Measurements from ENCODE around the gene UPK3BL1.
"Not testable (repeated sequence)": the region's sequence is repeated elsewhere in the genome, so short reads cannot be mapped to it uniquely, and the experiment has no call there.

UPK3BL1 gene

DNA sequence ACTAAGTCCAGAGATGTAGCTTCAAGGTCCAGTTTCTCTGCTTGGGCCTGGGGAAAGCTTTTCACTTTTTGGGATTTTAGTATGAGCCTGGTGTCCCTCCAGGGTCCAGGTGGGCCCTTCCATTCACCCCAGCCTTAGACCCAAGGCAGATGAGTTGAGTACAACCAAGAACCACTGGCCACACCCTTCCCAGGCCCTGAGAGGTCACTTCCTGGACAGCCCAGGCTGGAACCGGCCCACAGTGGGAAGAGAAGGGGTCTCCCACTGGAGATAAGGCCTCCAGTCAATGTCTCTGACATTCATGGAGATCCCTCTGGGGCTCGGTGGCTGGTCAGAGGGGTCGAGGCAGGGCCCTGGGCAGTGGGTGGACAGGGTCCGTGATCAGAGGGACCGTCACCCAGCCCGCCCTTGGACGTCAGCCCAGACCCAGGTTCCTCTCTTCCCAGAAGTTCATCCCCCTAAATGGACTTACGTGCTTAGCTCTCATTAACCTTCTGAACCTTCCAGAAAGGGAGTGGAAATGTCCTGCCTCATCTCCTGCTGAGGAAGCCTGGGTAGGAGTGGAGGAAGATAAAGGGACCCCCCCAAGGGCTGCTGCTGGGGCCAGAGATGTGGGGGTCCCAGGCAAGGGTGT, 15.2 kb downstream of the UPK3BL1 start:
- not testable (repeated sequence) for DNase-seq

DNA sequence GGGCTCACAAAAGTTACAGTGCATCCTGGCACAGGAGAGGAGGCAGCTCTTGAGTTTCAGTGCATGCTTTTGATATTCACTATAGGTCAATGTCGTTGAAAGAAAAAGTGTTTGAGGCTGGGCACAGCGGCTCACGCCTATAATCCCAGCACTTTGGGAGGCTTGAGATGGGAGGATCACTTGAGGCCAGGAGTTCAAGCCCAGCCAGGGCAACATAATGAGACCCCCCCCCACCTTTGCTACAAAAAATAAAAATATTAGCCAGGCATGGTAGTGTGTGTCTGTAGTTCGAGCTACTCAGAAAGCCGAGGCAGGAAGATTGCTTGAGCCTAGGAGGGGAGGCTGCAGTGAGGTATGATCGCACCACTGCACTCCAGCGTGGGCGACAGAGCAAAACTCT, 24.5 kb downstream of the UPK3BL1 start:
- DNase-seq = not testable (repeated sequence)

DNA sequence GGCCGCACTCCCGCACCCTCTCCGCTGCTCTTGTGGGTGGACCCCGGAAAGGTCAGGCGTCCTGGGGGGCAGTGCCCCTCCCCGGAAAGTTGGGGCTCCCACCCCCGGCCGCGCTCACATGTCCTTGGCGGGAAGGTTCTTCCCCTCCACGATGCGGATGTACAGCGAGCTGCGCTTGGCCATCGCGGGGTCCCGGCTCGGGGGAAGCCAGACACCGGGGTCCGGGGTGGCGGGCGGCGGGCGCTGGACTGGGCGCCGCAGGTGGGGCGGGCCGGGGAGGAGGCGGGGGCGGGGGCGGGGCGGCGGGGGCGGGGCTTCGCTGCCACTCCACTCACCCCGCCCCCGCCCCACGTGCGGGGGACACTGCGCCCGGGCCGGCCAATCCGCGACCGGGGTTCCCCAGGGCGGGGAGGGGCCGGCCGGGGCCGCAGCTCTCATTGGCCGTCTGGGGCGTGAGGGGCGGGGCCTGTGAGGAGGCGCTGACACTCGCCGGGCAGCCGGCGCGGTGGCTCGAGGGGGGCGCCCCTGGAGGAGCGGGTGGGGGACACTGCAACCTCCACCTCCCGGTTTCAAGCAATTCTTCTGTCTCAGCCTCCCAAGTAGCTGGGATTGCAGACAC, 26.0 kb downstream of the UPK3BL1 start, which contains the start of gene RASA4:
RASA4 (minus strand) TSS at position 250 of the 619 bp plus-strand sequence; CDS start at position 183, 67 bp downstream.
- DNase-seq = not testable (repeated sequence)

DNA sequence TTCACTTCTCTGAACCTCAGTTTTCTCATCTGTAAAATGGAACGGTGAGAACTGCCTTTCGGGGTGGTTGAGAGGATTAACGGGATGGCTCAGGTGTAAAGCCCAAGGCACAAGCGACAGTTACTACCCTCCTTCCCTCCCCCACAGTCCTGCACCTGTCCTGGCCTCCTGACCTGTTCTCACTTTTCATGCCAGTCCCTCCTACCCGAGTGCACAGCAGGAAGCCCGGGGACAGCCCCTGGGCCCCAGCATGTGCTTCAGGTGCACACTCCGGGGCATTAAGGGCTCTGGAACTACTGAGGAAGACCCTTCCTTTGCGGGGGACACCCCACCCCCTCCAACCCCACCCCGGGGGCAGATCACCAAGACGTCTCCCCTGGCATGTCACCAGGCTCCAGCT, 26.7 kb downstream of the UPK3BL1 start:
- DNase-seq = not testable (repeated sequence)

DNA sequence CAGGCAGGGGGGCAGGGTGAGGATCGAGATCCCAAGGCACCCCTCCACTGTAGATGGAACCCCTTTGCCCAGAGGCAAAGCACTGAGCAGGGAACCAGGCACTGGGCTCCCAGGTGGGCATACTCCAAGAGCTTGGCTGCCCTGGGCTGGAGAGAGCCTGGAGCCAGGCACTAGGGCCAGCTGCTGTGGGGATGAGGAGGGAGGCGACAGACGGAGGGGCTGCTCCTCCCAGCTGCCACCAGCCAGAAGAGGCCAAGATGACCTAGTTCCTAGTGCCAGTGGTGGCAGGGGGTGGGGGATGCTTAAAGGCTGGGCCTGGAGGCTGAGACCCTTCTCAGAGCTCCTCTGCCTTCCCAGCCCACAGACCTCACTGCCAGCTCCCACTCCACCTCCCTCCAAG, 27.7 kb downstream of the UPK3BL1 start:
- DNase-seq = not testable (repeated sequence)

GRCh38 chr7:102614346-102614697, 28.3 kb downstream of the UPK3BL1 start:
- not testable (repeated sequence) for DNase-seq

DNA sequence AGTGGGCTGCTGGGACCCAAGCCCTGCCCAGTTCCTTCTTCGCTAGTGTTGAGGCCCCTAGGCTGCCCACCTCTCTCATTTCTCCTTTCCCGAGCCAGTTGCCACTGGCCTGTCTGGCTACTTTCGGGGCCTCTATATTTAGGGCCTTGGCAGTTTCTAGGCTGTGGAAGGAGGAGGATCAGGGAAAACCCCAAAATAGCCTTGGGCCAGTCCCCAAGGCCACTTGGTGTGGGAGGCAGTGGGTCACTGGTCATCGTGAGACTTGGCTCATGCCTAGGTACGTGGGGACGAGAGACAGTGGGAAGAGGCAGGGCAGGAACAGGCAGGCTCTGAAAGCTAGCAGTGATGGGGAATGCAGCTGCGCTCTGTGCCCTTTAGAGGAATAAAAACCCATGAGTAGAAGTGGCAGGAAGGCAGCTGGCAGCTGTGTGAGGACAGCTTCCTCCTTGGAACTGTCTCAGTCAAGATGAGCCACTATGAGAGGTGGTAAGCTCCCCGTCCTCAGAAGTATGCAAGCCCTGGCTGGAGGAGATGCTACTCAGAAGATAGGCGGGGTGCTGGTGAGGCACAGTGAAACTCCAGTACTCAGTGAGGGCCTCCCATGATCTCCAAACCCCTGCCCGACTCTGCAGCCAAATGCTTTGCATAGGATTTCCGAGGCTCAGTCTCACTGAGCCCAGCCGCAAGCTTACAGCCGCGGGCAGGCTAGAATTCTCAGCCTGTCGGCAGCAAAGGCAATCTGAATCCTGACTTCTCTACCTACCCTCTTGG, 28.8 kb downstream of the UPK3BL1 start:
- DNase-seq = not testable (repeated sequence)

DNA sequence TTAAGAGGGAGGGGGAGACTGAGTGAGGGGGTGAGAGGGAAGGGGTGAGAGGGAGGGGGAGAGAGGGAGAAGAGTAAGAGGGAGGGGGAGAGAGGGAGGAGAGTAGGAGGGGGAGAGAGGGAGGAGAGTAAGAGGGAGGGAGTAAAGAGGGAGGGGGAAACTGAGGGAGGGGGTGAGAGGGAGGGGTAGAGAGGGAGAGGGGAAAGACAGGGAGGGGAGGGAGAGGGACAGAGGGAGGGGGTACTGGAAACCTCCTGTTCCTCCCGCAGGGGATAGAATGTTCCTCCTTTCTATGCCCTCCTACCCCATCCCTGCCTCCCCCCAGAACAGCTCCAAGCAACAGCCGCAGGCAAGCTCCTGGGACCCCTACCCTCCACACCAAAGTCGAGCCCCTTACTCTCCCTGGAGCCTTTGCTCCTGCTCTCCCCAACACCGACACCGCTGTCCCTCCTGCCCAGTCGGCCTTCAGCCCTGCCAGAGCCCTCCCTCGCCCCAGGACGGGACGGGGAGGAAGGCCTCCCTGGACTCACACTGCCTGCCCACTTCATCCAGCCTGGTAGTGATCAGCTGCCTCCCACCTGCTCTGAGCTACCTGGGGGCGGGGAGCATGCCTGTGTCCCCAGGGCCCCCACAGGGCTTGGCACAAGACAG, 30.8 kb downstream of the UPK3BL1 start:
- DNase-seq = not testable (repeated sequence)

DNA sequence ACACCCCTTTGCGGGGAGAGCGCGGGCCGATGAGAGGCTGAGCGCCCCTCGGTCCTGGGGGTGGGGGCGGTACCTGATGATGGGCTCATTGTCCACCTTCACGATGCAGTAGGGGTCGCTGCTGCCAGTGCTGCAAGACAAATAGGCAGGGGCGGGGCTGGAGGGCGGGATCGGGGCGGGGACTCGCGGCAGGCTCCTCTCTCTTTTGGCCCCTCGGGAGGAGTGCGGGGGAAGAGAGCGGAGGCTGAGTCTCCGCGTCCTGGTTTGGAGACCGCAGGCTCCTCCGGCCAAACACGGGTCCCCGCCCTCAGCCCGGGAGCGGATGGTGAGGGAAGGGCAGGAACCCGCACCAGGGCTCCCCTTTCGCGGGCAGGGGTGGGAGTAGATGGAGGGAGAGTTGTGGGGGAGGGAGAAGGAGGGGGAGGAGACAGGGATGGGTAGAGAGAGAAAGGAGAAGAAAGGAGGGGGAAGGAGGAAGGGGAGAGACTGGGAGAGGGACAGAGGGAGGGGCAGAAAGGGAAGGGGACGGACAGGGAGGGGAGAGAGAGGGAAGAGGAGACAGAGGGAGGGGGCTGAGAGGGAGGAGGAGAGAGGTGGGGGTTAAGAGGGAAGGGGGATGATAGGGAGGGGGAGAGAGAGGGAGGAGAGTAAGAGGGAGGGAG, 31.4 kb downstream of the UPK3BL1 start:
- DNase-seq = not testable (repeated sequence)

DNA sequence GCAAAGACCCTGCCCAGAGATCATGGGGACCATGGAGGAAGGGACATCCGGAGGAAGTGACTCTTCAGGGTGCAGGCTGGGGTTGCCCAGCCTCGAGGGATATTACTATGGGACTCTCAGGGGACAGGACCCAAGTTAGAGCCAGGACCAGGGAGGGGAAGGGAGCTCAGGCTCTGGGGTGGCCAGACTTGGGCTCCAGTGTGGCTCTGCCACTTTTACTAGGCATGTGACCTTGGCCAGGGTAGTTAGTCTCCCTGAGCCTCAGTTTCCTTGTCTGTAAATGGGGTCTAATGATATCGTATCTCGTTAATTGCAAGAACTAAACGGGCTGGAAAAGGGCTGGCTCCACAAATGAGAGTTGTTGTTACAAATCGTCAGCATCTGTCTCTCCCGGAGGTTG, 32.1 kb downstream of the UPK3BL1 start:
- DNase-seq = not testable (repeated sequence)

- not testable (repeated sequence) for DNase-seq
These were observed 32.9 kb downstream of the UPK3BL1 start for GRCh38 chr7:102609734-102610133.

GRCh38 chr7:102606848-102607247, 35.7 kb downstream of the UPK3BL1 start:
- not testable (repeated sequence) for DNase-seq

DNA sequence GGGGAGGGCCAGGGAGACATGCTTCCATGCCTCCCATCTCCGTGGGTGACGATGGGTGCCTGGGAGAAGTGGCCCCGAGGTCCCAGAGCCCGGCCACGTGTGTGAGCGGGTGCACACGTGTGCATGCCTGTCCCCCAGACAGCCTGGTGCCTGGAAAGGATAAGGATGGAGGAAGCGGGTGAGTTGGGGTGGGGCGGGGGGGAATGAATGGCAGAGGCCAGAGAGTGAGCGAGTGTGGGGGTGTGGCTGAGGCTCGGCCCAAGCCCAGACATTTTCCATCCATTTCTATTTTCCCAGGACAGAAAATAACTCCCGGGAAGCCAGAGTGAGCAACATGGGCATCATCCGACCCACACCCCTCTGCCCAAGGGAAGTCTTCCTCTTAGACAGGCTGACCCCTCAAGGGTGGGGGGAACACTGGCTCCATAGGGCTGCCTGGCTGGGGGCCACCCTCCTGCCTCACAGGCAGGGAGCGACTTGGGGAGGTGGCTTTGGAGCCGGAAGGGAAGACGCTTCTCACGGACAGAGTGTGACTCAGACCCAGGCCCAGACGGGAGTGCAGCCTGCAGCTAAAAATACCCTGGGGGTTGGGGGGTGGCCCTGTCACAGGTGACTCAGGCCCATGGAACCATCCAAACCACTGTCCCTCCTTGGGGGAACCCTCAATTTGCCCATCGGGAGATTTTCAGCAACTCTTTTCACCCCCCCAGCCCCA, 38.0 kb downstream of the UPK3BL1 start:
- DNase-seq = not testable (repeated sequence)

DNA sequence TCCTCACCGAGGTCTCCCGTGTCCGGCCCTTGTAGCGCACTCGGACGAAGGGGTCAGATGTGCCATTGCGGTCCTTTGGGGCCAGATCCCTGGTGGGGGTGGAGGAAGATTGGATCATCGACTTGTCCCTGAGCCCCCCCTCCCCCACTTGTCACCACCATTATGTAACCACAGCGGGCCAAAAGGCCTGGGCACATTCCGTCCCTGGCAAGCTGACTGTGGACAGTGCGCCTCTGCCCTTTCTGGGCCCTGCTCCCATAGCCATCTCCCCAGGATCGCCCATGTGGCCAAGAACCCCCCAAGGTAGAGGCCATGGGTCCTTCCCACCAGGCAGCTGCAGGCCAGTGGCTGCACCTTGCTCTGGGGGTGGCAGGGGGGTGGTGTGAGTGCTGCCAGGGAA, 40.3 kb downstream of the UPK3BL1 start:
- DNase-seq = not testable (repeated sequence)

DNA sequence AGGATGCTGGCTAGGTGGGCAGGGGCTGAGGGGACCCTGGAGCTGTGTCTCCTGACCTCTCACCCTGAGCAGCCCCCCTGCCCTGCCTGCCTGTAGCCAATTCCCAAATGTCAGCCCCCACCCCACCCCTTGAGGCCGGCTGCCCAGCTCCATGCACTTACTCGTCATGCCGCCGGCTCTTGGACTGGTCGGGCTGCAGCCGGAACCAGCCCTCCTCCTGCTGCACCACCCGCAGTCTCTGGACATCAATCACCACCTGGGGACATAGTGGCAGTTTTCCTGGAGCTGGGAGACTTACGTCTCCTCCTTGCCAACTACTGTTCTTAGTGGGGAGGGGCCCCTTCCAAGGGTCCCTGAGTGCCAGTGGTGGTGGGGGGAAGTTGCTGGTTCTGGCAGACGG, 42.9 kb downstream of the UPK3BL1 start:
- not testable (repeated sequence) for DNase-seq

DNA sequence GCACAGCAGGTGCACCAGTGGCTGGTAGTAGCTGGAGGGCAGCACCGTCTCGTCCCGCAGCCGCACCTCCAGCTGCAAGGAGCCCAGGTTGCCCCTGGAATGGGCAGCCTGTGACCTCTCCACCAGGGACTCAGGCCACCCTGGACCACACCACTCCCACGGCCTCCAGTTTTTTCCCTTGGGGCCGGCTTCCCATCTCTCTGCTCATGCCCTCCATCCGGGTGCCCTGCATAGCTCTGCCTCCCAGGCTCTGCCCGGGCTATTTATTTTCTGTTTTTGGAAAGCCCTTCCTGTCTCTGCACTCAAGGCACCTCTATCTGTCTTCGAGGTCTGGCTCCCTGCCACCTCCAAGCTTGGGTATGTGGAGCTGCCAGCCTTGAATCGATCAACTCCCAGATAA, 46.6 kb downstream of the UPK3BL1 start:
- not testable (repeated sequence) for DNase-seq

GRCh38 chr7:102593637-102594334, 48.8 kb downstream of the UPK3BL1 start:
- DNase-seq = not testable (repeated sequence)

- not testable (repeated sequence) for DNase-seq
These were observed 50.0 kb downstream of the UPK3BL1 start for GRCh38 chr7:102592477-102593019.

DNA sequence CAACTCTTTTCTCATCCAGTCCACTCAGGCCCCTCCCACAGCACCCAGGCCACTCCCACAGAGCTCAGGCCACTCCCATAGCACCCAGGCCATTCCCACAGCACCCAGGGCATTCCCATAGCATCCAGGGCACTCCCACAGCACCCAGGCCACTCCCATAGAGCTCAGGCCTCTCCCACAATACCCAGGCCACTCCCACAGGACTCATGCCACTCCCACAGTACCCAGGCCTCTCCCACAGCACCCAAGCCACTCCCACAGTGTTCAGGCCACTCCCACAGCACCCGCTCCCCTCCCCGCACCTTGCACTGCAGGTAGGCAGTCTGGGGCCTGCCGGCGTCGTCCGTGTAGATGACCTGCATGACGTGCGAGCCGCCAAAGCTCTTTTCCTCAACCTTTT, 52.7 kb downstream of the UPK3BL1 start:
- DNase-seq = not testable (repeated sequence)

All from NCI-H1417 treated with DMSO at 0.1 percent for 48 hours (cell line).